Tibial nerve (tissue), 4 donors: ENCODE results near the gene HMOX1.

Experiments used
- CTCF ChIP-seq, 5 experiments: fragments of 200-600 bp in 3 of 5; fragments of 450-650 bp in 2 of 5; sonication (generic) in 3 of 5; IDR thresholded peaks; one replicate each; pipeline ENCODE4 v1.5.1; 2016 to 2019; ENCODE audit warnings: antibody characterized with exemption in 5 of 5, mild to moderate bottlenecking in 3 of 5, moderate library complexity in 2 of 5
- EP300 ChIP-seq, 2 donors: sonication (generic); formaldehyde crosslinking; IDR thresholded peaks; one replicate each; pipeline ENCODE4 v1.6.1; 2017; ENCODE audit warnings: antibody characterized with exemption in 2 of 2, mild to moderate bottlenecking in 1 of 2

- TF ChIP-seq CTCF (IDR thresholded peaks at IDR 0.05) (no peak), EP300 (IDR thresholded peaks at IDR 0.05) (no peak)
Measured at GRCh38 chr22:35333220-35333619, 47.7 kb upstream of the HMOX1 start.
